ENCODE data around the gene AGBL3. TPM values are rescaled to one million over a fixed set of nuclear protein-coding genes. Genes with fewer than 3 reads are reported as not detected.
A peak's percentile ranks its signal among the peaks of the same experiment; 100 is the strongest.

The AGBL3 gene
- total and polyA plus RNA-seq, 2 of the 8 experiments (the other 6 are each of a cell fraction or from before 2014, with no cell fraction given): 1.1 to 1.9 TPM

DNA sequence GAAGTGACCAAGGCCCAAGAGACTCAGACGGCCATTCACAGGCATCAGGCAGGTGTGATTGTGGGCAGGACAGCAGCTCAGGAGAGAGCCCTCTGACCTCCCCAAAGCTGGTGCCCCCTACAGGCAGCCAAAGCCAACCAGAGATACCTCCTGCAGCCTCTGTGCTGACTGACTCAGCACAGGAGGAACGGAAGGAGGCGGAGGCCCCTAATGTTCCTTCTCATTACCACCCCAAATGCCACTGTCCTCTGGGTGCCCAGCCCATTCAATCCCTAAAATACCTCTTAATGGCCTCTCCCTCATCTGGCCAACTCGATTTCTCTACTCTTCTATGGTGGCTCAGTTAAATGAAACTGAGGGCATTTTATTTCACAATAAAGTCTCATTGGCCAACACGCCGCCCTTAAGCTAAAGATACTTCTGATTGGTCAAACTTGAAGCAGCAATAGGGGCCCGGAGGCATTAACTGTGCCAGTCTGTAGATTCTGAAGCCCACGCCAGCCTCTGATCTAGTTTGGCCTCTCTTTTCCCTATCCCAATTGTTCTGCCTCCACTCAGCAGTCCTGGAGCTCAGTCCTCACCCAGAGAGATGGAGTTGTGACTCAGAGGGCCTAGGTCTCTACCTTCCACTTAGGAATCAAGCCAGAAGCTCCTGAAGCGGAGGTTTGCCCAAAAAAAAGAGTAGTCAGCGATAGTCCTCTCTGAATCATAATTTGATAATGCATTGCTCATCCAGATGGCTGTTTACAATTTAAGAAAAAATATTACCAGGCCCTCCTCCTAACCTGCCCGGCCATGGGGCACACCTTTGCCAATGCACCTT is 183.0 kb downstream of the AGBL3 start:
- Histone ChIP-seq H3K23ac (ENCODE audit: insufficient read length) (no peak overlapping the region), H3K23me2 (ENCODE audit: low read depth, low read length) (no peaks in the 10 kb centered on the region; the same call in 1 of the 2 replicates), H2BK15ac (ENCODE audit: low read length) (no peak overlapping the region), H4K20me1 (replicated peaks in 1 of 2; ENCODE audit: control insufficient read depth in 1 of 2, insufficient read depth in 2 of 2, low read length in 2 of 2) (peaks cover 0 to 4% of the 10 kb centered on the region in 2 experiments), H3K56ac (replicated peaks; ENCODE audit: insufficient read length, low read depth, low read length) (peak overlapping the region; percentile 43), H3K4me3 (ENCODE audit: extremely low read depth in 1 of 4, insufficient read depth in 2 of 4, low read depth in 3 of 4, low read length in 4 of 4) (peak overlapping the region; percentile 60 to 81 (median 72)), H3K27ac (ENCODE audit: low read depth, low read length) (peak overlapping the region; percentile 89), H3K18ac (ENCODE audit: extremely low read depth, low read length) (no peak overlapping the region; the same call in 1 of the 2 replicates), H3K4me1 (replicated peaks in 1 of 4; ENCODE audit: control insufficient read depth in 3 of 4, insufficient read depth in 4 of 4, low read length in 3 of 4) (peaks cover 1 to 16% (median 3%) of the 10 kb centered on the region in 4 experiments; a peak in 4 of 7 replicates), H2BK120ac (replicated peaks; ENCODE audit: low read depth, low read length) (no peak overlapping the region), H3K9me3 (ENCODE audit: insufficient read depth in 2 of 2, low read depth in 1 of 2, low read length in 1 of 2) (no peaks in the 10 kb centered on the region; a peak in 1 of 4 replicates), H2AFZ (ENCODE audit: low read length) (no peak overlapping the region), H2AK5ac (ENCODE audit: low read depth, low read length) (no peak overlapping the region), H3K4me2 (ENCODE audit: insufficient read depth in 1 of 2, low read depth in 2 of 2, low read length in 2 of 2) (peak overlapping the region; percentile 80 to 85), H3K36me3 (ENCODE audit: control insufficient read depth in 2 of 4, insufficient read depth in 4 of 4, low read length in 3 of 4) (peaks cover 16 to 41% (median 35%) of the 10 kb centered on the region in 4 experiments), H3K9ac (replicated peaks in 1 of 4; ENCODE audit: extremely low read depth in 1 of 4, low read depth in 3 of 4, low read length in 3 of 4) (peak overlapping the region in 3 of 4 experiments; percentile 59 to 82 (median 77); a peak in 4 of 7 replicates), H4K8ac (ENCODE audit: extremely low read depth, insufficient read depth, low read length) (no peak overlapping the region), H2BK12ac (ENCODE audit: low read depth, low read length) (no peak overlapping the region), H3K14ac (ENCODE audit: insufficient read length) (no peak overlapping the region), H3K79me1 (ENCODE audit: low read depth, low read length) (no peaks in the 10 kb centered on the region; the same call in 1 of the 2 replicates), H4K5ac (ENCODE audit: insufficient read length, low read depth, low read length) (no peak overlapping the region), H3K4ac (replicated peaks; ENCODE audit: insufficient read length, low read depth, low read length) (peak overlapping the region; percentile 2), H2BK20ac (ENCODE audit: low read length) (no peak overlapping the region), H2BK5ac (ENCODE audit: low read depth, low read length) (peak overlapping the region; percentile 93), H3K79me2 (ENCODE audit: control insufficient read depth in 1 of 2, insufficient read depth in 2 of 2, low read length in 2 of 2) (peaks cover 0 to 20% of the 10 kb centered on the region in 2 experiments; a peak in 2 of 4 replicates), H3K27me3 (replicated peaks in 1 of 4; ENCODE audit: control insufficient read depth in 3 of 4, extremely low read depth in 1 of 4, insufficient read depth in 3 of 4, low read length in 3 of 4) (no peaks in the 10 kb centered on the region), H4K91ac (replicated peaks; ENCODE audit: insufficient read length, low read length) (no peak overlapping the region)
- DNase-seq (ENCODE audit: low read depth in 1 of 2, low spot score in 2 of 2) (peak; percentile 50 to 70), FAIRE-seq (no peak)
- CTCF ChIA-PET (ENCODE audit: partially characterized antibody): interaction anchor here (0.7 to 2.5 kb wide), 15 partner anchors 8 to 535 kb away, joined by 3 to 12 read pairs (median 4); partner anchors contain the start of gene AGBL3
- POLR2A ChIA-PET (ENCODE audit: partially characterized antibody): interaction anchor here (1.6 to 4.7 kb wide), 4 partner anchors 10 to 183 kb away, joined by 4 to 32 read pairs (median 10); partner anchors contain the start of gene AGBL3
- 73% methylated on average over 11 of the region's 11 CpGs; no CpG with 5 or more reads in 1 of the 2 experiments for WGBS, 2 experiments (ENCODE audit: extremely low coverage in 1 of 2, insufficient coverage in 1 of 2, insufficient read length in 1 of 2, insufficient replicate concordance in 2 of 2, low coverage in 1 of 2, low lambda C conversion rate in 2 of 2, missing lambda C conversion rate in 1 of 2)
- no peak for TF ChIP-seq KDM1A (IDR thresholded peaks at IDR 0.05; ENCODE audit: borderline replicate concordance, low read length)
- TF ChIP-seq CREB1 (IDR thresholded peaks at IDR 0.05): no peak
- TF ChIP-seq SAP30 (IDR thresholded peaks at IDR 0.05; ENCODE audit: insufficient read depth, insufficient replicate concordance, low read length): no peak
- TF ChIP-seq, protein P1, sequence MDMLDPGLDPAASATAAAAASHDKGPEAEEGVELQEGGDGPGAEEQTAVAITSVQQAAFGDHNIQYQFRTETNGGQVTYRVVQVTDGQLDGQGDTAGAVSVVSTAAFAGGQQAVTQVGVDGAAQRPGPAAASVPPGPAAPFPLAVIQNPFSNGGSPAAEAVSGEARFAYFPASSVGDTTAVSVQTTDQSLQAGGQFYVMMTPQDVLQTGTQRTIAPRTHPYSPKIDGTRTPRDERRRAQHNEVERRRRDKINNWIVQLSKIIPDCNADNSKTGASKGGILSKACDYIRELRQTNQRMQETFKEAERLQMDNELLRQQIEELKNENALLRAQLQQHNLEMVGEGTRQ (IDR thresholded peaks at IDR 0.05; ENCODE audit: low read length): no peak
- TF ChIP-seq POLR2AphosphoS5 (IDR thresholded peaks at IDR 0.05; ENCODE audit: low read depth, low read length): peak; percentile 59
- TF ChIP-seq SP2 (IDR thresholded peaks at IDR 0.05; ENCODE audit: low read length): no peak
- TF ChIP-seq POLR2A (IDR thresholded peaks at IDR 0.05; ENCODE audit: control extremely low read depth in 1 of 2, low read depth in 2 of 2, low read length in 2 of 2): no peak
- no peak for TF ChIP-seq TAF1 (IDR thresholded peaks at IDR 0.05; ENCODE audit: low read depth, low read length)
- TF ChIP-seq BACH1 (IDR thresholded peaks at IDR 0.05; ENCODE audit: low read length): peak; percentile 74; the same call in 1 of the 2 replicates
- no peak for TF ChIP-seq SP1 (IDR thresholded peaks at IDR 0.05; ENCODE audit: low read depth, low read length)
- TF ChIP-seq GABPA (IDR thresholded peaks at IDR 0.05; ENCODE audit: borderline replicate concordance, insufficient read depth, low read length): no peak; the same call in 1 of the 2 replicates

Measured in H1 (cell line).